ENCODE results near the gene TSPEAR.

GRCh38 chr21:44727321-44727720, 15.9 kb upstream of the TSPEAR start:
- TF ChIP-seq CTCF (IDR thresholded peaks at IDR 0.05), result no peak
- no peak for TF ChIP-seq POLR2A (IDR thresholded peaks at IDR 0.05)
